Dermis microvascular lymphatic vessel endothelial cell (primary cell): ENCODE results near the gene PROS1. TPM values are rescaled to one million over a fixed set of nuclear protein-coding genes. Genes with fewer than 3 reads are reported as not detected.
"Not testable (repeated sequence)": the region's sequence is repeated elsewhere in the genome, so short reads cannot be mapped to it uniquely, and the experiment has no call there.

Experiments used
- DNase-seq, 2 donors: peaks; one replicate each; pipeline versions ENCODE4 v3.0.0 to v3.0.0-alpha.2; 2010; ENCODE audit warnings: low read depth in 2 of 2
- total RNA-seq: library from RNA; depleted of rRNA; stranded (reverse); fragments of >200 nt; gene quantifications from 2 replicates; pipeline ENCODE4 v1.2.1, GENCODE V29; 2014

The PROS1 gene
- total RNA-seq, 1 donor from 2014 or later: 9.0 TPM

DNA sequence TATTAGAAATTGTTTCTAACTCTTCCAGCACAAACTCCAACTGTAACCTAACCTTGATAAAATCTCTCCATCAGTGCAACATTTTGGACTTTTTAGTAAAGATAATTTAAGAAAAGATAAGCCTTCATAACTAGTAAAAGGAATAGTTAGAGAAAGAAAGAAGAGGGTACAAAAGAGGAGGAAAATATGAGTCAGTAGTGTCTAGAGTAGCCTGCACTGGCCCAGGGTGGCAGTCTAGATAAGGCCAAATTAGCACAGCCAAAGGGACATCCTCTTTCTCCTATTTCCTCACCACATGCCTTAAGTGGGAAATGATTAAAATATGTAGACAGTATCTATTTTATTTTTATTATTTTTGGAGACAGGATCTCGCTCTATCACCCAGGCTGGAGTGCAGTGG lies 3.7 kb downstream of the PROS1 start:
- no peak for DNase-seq

- DNase-seq: no peak
These were observed 4.3 kb downstream of the PROS1 start for GRCh38 chr3:93969443-93969842.

- not testable (repeated sequence) for DNase-seq
These were observed 8.6 kb downstream of the PROS1 start for GRCh38 chr3:93965106-93965505.

GRCh38 chr3:93962798-93963197 lies 10.9 kb downstream of the PROS1 start:
- DNase-seq: no peak

GRCh38 chr3:93961489-93961888 lies 12.2 kb downstream of the PROS1 start:
- DNase-seq: no peak

GRCh38 chr3:93961026-93961425 lies 12.7 kb downstream of the PROS1 start:
- DNase-seq: no peak

- not testable (repeated sequence) for DNase-seq
These were observed 23.7 kb downstream of the PROS1 start for GRCh38 chr3:93949958-93950357.

DNA sequence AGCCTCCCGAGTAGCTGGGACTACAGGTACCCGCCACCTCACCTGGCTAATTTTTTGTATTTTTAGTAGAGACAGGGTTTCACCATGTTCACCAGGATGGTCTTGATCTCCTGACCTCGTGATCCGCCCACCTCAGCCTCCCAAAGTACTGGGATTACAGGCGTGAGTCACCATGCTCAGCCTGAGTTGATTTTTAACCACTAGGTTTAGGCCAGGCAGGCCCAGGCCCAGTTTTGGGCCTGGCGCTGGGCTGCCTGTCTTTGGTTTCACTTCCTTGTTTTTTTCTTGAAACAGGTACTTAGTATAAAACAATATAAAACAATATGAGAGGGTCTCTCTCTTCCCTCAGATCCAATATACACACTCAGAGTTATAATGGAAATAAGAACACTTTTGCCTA lies 36.2 kb downstream of the PROS1 start:
- not testable (repeated sequence) for DNase-seq

GRCh38 chr3:93936549-93936948 lies 37.1 kb downstream of the PROS1 start:
- no peak for DNase-seq

- no peak for DNase-seq
These were observed 39.2 kb downstream of the PROS1 start for GRCh38 chr3:93934366-93935046.

DNA sequence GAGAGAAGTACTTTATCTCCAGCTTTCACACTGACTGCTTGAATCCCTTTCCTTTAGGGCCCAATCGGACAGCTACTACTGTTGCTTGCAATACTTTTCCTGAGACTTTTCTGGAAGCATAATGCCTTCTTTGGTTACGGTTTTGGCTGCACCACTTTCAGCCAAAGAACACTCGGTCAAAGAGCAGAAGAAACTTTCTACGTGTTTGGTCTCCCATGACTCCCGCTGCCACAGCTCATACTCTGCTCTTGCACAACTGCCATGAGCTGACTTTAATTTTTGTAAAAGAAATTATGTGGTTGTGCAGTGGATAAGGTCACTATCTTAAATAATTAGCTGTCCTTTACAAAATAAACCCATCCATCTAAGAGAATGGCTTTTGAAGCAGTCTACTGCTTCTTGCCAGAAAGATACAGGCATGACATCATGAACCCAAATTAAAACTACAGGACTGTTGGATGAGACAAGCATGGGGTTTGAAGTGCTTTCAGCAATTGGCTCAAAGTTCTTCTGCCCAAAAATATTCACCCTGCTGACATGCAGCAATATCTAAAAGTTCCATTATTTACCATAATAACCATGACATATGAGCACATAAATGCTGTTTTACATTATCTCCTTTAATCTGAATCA lies 42.0 kb downstream of the PROS1 start:
- no peak for DNase-seq

GRCh38 chr3:93930041-93930440 lies 43.7 kb downstream of the PROS1 start:
- DNase-seq: no peak

DNA sequence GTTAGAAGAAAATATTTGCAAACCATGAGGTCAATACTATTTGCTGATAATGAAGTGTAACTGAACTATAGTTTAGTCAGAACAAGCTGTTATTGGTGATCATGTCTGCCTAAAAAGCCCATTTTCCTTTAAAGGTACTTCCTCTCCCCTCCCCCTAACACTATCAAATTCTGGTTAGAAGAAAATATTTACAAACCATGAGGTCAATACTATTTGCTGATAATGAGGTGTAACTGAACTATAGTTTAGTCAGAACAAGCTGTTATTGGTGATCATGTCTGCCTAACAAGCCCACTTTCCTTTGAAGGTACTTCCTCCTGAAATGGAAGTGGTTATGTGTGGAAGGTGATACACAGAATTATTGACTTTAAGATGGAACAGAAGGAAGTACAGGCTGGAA lies 46.9 kb downstream of the PROS1 start:
- DNase-seq: no peak

GRCh38 chr3:93924491-93924890 lies 49.2 kb downstream of the PROS1 start:
- no peak for DNase-seq

DNA sequence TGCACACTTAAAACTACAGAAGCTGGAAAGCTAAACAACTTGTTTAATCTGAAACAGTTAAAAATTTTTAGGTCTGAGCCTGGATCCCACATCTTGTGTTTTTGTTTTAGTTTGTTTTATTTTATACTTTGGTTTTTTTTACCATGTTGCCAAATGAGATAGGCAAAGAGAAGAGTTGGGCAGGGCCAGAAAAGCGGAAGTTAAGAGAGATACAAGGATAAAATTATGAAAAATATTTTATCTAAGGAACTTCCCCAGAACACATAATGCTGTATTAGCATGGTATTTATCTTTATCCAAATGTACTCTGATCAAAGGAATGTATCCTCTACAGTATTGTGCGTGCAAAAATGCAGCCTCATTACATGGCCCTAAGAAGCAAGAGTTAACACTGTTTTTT lies 50.7 kb downstream of the PROS1 start:
- DNase-seq: no peak

DNA sequence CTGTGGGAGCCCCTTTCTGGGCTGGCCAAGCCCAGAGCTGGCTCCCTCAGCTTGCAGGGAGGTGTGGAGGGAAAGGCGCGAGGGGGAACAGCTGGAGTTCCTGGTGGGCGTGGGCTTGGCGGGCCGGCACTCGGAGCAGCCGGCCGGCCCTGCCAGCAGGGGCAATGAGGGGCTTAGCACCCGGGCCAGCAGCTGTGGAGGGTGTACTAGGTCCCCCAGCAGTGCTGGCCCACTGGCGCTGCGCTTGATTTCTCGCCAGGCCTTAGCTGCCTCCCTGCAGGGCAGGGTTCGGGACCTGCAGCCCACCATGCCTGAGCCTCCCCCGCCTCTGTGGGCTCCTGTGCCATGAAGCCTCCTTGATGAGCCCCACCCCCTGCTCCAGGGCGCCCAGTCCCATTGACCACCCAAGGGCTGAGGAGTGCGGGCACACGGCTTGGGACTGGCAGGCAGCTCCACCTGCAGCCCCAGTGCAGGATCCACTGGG lies 56.1 kb downstream of the PROS1 start:
- DNase-seq: not testable (repeated sequence)

DNA sequence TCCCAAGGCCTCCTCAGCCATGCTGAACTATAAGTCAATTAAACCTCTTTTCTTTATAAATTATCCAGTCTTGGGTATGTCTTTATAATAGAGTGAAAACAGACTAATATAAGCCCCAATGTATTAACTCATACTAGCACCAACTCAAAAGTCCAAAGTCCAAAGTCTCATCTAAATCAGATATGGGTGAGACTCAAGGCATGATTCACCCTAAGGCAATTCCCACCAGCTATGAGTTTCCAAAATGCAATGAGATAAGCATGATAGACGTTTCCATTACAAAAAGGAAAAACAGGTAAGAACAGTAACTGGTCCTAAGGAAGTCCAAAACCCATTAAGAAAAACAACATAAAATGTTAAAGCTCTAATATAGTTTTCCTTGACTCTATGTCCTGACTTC lies 60.1 kb downstream of the PROS1 start:
- not testable (repeated sequence) for DNase-seq

DNA sequence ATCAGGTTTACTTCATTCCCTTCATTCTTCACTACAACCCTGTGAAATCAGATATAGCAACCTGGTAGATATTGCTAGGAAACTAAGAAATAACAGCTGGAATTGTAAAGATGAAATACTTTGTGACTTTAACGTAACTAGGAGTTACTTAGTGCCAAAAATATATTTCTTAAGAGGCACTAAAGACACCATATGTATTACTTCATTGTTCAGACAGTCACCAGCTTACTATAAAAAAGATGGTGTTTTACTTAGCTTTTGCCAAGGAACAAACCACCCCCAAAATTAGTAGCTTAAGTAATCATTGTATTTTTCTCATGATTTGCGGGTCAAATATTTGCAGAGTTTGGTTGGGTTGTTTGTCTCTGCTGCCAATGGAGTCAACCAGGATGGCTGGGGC lies 62.5 kb downstream of the PROS1 start:
- no peak for DNase-seq

DNA sequence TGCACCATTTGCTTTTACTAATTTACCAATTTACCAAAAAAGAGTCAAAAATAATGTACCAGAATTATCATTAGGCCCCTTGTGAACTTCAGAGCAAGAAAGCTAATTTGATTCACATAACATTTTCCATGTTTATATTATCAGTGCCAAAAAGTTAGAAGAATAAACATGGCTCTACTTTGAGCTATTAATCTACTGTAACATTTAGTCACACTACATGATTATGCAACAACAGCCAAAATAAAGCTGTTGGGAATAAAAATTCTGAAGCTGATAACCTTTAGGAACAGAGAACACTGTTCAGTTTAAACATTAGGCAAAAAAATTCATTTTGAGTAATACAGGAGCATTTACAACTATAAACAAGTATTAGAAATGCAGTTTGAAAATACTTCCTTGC lies 63.6 kb downstream of the PROS1 start:
- no peak for DNase-seq

GRCh38 chr3:93907132-93907531 lies 66.6 kb downstream of the PROS1 start:
- no peak for DNase-seq

GRCh38 chr3:93906245-93906644 lies 67.5 kb downstream of the PROS1 start:
- no peak for DNase-seq

GRCh38 chr3:93904568-93904967 lies 69.1 kb downstream of the PROS1 start:
- DNase-seq: no peak
